WERI-Rb-1 (cell line): Measurements from ENCODE around the gene TLCD3A.

Experiments
- DNase-seq: peaks from one replicate; pipeline ENCODE4 v3.0.0-alpha.2; 2020
- H3K27ac ChIP-seq: fragments of 250-450 bp; sonication (Bioruptor Pico); 2 replicates; pipeline ENCODE4 v1.5.1; 2020; ENCODE audit warnings: mild to moderate bottlenecking, moderate library complexity
- H3K27me3 ChIP-seq: fragments of 250-450 bp; sonication (Bioruptor Pico); 2 replicates; pipeline ENCODE4 v1.5.1; 2021; ENCODE audit warnings: mild to moderate bottlenecking, low read depth, moderate library complexity; ENCODE audit not compliant: insufficient read depth, severe bottlenecking
- H3K36me3 ChIP-seq: fragments of 250-450 bp; sonication (Bioruptor Pico); 2 replicates; pipeline ENCODE4 v1.5.1; 2020; ENCODE audit warnings: mild to moderate bottlenecking, moderate library complexity
- H3K4me3 ChIP-seq: 2 replicates; pipeline ENCODE4 v1.5.1; 2011; ENCODE audit warnings: low read depth, mild to moderate bottlenecking, control low read depth, low read length
- H3K9me3 ChIP-seq: fragments of 250-450 bp; sonication (Bioruptor Pico); 2 replicates; pipeline ENCODE4 v1.5.1; 2021; ENCODE audit warnings: mild to moderate bottlenecking, moderate library complexity; ENCODE audit not compliant: severe bottlenecking
- CTCF ChIP-seq: IDR thresholded peaks from 2 replicates; pipeline ENCODE4 v1.5.1; 2011; ENCODE audit warnings: low read depth, mild to moderate bottlenecking, control low read depth, inconsistent platforms, low read length

TLCD3A gene

GRCh38 chr17:704111-704864 lies 28.1 kb upstream of the TLCD3A start:
- no peak for DNase-seq
- no peak overlapping the region for H3K4me3 ChIP-seq
- H3K27ac ChIP-seq: no peak overlapping the region
- peaks cover 21% of the 10 kb centered on the region for H3K36me3 ChIP-seq
- H3K9me3 ChIP-seq: no peaks in the 10 kb centered on the region
- H3K27me3 ChIP-seq: no peaks in the 10 kb centered on the region
- no peak for TF ChIP-seq CTCF

GRCh38 chr17:705011-705410 lies 27.4 kb upstream of the TLCD3A start:
- Histone ChIP-seq H3K4me3 (no peak overlapping the region), H3K9me3 (no peaks in the 10 kb centered on the region), H3K27ac (no peak overlapping the region), H3K27me3 (no peaks in the 10 kb centered on the region), H3K36me3 (peaks cover 25% of the 10 kb centered on the region)
- DNase-seq: no peak
- TF ChIP-seq CTCF: no peak

- no peak overlapping the region for H3K4me3 ChIP-seq
- H3K36me3 ChIP-seq: peaks cover 29% of the 10 kb centered on the region
- no peaks in the 10 kb centered on the region for H3K9me3 ChIP-seq
- no peaks in the 10 kb centered on the region for H3K27me3 ChIP-seq
- no peak overlapping the region for H3K27ac ChIP-seq
- TF ChIP-seq CTCF: no peak
- no peak for DNase-seq
Observed at GRCh38 chr17:705863-706262, 26.5 kb upstream of the TLCD3A start.

GRCh38 chr17:708132-708531 lies 24.3 kb upstream of the TLCD3A start:
- H3K27me3 ChIP-seq: no peaks in the 10 kb centered on the region
- H3K9me3 ChIP-seq: no peaks in the 10 kb centered on the region
- H3K36me3 ChIP-seq: peaks cover 29% of the 10 kb centered on the region
- no peak for DNase-seq
- H3K4me3 ChIP-seq: no peak overlapping the region
- no peak for TF ChIP-seq CTCF
- H3K27ac ChIP-seq: no peak overlapping the region

- Histone ChIP-seq H3K9me3 (no peaks in the 10 kb centered on the region), H3K36me3 (no peaks in the 10 kb centered on the region; the same call in 1 of the 2 replicates), H3K27me3 (no peaks in the 10 kb centered on the region), H3K4me3 (no peak overlapping the region), H3K27ac (no peak overlapping the region)
- TF ChIP-seq CTCF: no peak
- DNase-seq: no peak
Observed at GRCh38 chr17:718075-718474, 14.3 kb upstream of the TLCD3A start.
